Tibial artery (tissue), 4 donors: ENCODE data around the gene KRT85.
A peak's percentile ranks its signal among the peaks of the same experiment; 100 is the strongest.

ENCODE experiments used
- DNase-seq, 2 donors: peaks; one replicate each; pipeline ENCODE4 v3.0.0-alpha.2; 2019
- H3K27ac ChIP-seq, 2 donors: fragments of 200-600 bp; sonication (generic) in 1 of 2; 1 replicate in 1 of 2; 2 replicates in 1 of 2; pipeline ENCODE4 v1.5.1; 2018 to 2019; ENCODE audit warnings: mild to moderate bottlenecking in 1 of 2
- H3K27me3 ChIP-seq, 2 donors: fragments of 200-600 bp; sonication (generic) in 1 of 2; one replicate each; pipeline versions ENCODE4 v1.5.1 to v1.6.0; 2016 to 2019
- H3K36me3 ChIP-seq, 3 donors: fragments of 200-600 bp; sonication (generic) in 2 of 3; one replicate each; pipeline ENCODE4 v1.5.1; 2016 to 2019; ENCODE audit warnings: mild to moderate bottlenecking in 2 of 3
- H3K4me1 ChIP-seq, 4 donors: fragments of 200-600 bp; sonication (generic) in 2 of 4; 1 replicate in 3 of 4; 2 replicates in 1 of 4; pipeline ENCODE4 v1.5.1; 2016 to 2019
- H3K4me3 ChIP-seq, 2 donors: fragments of 200-600 bp; sonication (generic) in 1 of 2; 1 replicate in 1 of 2; 2 replicates in 1 of 2; pipeline ENCODE4 v1.5.1; 2018 to 2019; ENCODE audit warnings: mild to moderate bottlenecking in 2 of 2
- H3K9me3 ChIP-seq, 3 donors: fragments of 200-600 bp; sonication (generic) in 1 of 3; one replicate each; pipeline ENCODE4 v1.5.1; 2016 to 2019
- intact Hi-C: fragments of 100-400 bp; cut with DNase I; formaldehyde crosslinking; loops from one replicate; pipeline ENCODE4 v1.15.0; 2023; ENCODE audit warnings: low total_unique reads
- TF ChIP-seq, protein P1 (sequence below), 2 experiments: fragments of 200-600 bp in 1 of 2; fragments of 450-650 bp in 1 of 2; IDR thresholded peaks; one replicate each; pipeline ENCODE4 v1.5.1; 2017 to 2019; ENCODE audit warnings: antibody characterized with exemption in 2 of 2, mild to moderate bottlenecking in 1 of 2, moderate library complexity in 1 of 2

KRT85 gene

DNA sequence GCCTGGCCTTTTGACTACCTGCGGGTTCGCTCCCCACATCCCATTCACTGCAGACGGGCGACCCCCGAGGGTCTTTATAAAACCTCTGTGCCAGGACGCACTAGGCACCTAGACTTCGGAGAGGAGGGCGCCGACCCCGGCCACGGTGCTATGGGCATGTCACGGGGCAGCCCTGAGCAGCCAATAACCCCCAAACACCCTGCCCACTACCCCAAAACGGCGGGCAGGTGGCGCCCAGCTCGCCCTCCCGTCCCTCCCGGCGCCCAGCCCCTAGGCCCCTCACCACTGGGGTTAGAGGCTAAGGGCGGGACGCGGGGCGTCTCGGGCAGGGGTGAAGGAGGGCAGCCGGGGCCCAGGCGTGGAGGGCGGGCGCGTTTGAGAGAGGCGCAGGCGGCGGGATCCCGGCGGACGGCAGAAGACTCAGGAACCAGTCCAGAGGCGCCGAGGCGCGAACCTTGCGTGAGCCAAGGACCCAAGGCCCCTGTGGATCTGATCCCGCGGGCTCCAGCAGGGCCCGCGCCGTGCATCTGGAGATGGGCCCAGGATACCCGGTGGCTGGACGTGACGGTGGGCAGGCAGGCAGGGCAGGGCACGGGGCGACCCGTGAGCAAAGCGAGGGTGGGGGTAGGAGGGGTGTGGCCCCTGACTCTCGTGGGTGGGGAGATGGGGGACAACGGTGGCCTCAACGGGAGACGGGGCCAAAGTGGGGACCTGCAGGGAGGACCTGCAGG, 11.1 kb downstream of the KRT85 start:
- H3K4me3 ChIP-seq: no peak overlapping the region
- intact Hi-C loops: no loop called here
- TF ChIP-seq, protein P1, sequence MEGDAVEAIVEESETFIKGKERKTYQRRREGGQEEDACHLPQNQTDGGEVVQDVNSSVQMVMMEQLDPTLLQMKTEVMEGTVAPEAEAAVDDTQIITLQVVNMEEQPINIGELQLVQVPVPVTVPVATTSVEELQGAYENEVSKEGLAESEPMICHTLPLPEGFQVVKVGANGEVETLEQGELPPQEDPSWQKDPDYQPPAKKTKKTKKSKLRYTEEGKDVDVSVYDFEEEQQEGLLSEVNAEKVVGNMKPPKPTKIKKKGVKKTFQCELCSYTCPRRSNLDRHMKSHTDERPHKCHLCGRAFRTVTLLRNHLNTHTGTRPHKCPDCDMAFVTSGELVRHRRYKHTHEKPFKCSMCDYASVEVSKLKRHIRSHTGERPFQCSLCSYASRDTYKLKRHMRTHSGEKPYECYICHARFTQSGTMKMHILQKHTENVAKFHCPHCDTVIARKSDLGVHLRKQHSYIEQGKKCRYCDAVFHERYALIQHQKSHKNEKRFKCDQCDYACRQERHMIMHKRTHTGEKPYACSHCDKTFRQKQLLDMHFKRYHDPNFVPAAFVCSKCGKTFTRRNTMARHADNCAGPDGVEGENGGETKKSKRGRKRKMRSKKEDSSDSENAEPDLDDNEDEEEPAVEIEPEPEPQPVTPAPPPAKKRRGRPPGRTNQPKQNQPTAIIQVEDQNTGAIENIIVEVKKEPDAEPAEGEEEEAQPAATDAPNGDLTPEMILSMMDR (IDR thresholded peaks at IDR 0.05): no peak
- no peaks in the 10 kb centered on the region for H3K36me3 ChIP-seq
- H3K27ac ChIP-seq: no peak overlapping the region
- DNase-seq: peak in 1 of 2 donors; percentile 53
- peaks cover 0 to 13% (median 8%) of the 10 kb centered on the region in 4 donors for H3K4me1 ChIP-seq
- peaks cover 0 to 36% of the 10 kb centered on the region in 2 donors for H3K27me3 ChIP-seq
- H3K9me3 ChIP-seq: no peaks in the 10 kb centered on the region

DNA sequence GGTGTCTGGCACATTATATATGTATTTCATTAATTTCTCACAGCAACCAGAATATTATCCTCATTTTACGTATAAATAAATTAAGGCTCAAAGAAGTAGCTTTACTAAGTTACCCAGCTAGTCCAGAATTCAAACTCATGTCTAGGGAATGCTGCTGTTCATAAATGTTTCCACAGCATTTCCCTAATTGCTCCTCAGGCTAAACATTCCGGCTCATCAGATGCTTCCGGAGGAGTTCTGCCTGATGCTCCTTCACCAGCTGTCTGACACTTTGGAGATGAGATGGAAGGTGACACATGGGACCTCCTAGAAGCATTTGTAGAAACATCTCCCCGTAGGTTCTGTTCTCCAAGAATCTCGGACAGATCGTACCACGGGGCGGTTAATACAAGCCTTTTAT, 12.1 kb downstream of the KRT85 start:
- TF ChIP-seq, protein P1 (IDR thresholded peaks at IDR 0.05): no peak
- H3K4me3 ChIP-seq: no peak overlapping the region
- DNase-seq: peak in 1 of 2 donors; percentile 21
- H3K27ac ChIP-seq: no peak overlapping the region
- intact Hi-C loops: no loop called here
- peaks cover 0 to 26% of the 10 kb centered on the region in 2 donors for H3K27me3 ChIP-seq
- no peaks in the 10 kb centered on the region for H3K9me3 ChIP-seq
- H3K4me1 ChIP-seq: peaks cover 0 to 17% (median 9%) of the 10 kb centered on the region in 4 donors
- H3K36me3 ChIP-seq: no peaks in the 10 kb centered on the region

DNA sequence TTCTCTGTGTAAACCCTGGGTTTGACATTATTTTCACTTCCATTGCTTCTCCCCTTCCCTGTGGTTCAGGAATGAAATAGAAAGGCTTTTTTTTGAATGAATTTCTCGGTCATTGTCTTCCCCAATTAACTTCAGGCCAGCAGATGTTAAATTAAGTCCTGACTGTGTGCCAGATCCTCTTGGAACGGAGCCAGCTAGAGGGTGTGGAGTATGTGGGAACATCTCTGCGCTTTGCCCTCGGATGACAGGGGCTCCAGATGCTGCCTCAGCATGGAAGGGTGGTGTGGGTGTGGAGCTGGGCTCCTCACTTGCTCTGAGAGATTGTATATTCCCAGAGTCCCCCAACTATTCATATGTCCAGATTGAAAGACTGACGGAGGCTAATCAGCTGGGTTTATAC, 13.1 kb downstream of the KRT85 start:
- Histone ChIP-seq H3K4me3 (no peak overlapping the region), H3K9me3 (no peaks in the 10 kb centered on the region), H3K27me3 (peaks cover 0 to 20% of the 10 kb centered on the region in 2 donors), H3K27ac (no peak overlapping the region), H3K4me1 (peaks cover 0 to 17% (median 9%) of the 10 kb centered on the region in 4 donors), H3K36me3 (no peaks in the 10 kb centered on the region)
- intact Hi-C loops: no loop called here
- DNase-seq: peak in 1 of 2 donors; percentile 48
- TF ChIP-seq, protein P1 (IDR thresholded peaks at IDR 0.05): no peak

DNA sequence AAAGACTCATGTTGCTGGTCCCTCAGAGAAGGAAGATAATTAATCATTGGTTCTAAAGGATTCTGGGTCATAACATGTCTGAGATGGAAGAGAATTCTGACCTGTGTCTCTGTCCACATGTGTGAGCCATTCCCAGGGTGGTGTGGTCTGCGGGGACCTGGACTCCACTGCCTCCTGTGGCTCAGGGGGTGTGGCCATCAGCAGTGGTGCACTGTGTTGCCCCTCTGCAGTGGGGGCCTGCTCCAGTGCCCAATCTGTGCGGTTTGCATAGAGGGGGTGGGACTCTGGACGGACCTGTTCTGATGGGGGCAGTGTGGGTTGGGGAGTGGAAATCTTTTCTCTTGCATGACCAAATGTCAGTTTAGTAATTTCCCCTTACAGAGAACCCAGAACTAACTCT, 13.5 kb downstream of the KRT85 start:
- Histone ChIP-seq H3K4me3 (no peak overlapping the region), H3K27ac (no peak overlapping the region), H3K27me3 (peaks cover 0 to 20% of the 10 kb centered on the region in 2 donors), H3K4me1 (peaks cover 0 to 17% (median 9%) of the 10 kb centered on the region in 4 donors), H3K36me3 (no peaks in the 10 kb centered on the region), H3K9me3 (no peaks in the 10 kb centered on the region)
- TF ChIP-seq, protein P1 (IDR thresholded peaks at IDR 0.05): no peak
- intact Hi-C loops: no loop called here
- DNase-seq: peak in 1 of 2 donors; percentile 44

DNA sequence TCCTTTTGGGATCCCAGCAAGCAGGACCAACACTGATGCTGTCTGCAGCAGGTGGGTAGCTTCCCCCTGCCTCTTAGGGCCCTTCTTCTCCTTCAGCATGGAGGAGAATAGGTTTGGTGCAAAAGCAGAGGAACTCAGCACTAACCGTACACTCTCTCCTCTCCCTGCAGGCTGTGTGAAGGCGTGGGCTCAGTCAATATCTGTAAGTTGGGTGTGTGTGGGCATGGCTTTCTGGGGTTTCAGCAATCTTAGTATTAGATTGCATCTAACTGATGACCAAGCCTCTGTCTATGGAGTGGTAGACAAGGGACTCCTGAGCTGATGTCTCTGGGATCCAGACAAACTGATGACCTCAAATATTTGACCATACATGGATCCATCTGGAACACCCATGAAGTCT, 14.3 kb downstream of the KRT85 start:
- Histone ChIP-seq H3K27me3 (peaks cover 0 to 15% of the 10 kb centered on the region in 2 donors), H3K4me1 (peaks cover 0 to 17% (median 9%) of the 10 kb centered on the region in 4 donors), H3K4me3 (no peak overlapping the region), H3K36me3 (no peaks in the 10 kb centered on the region), H3K27ac (no peak overlapping the region), H3K9me3 (no peaks in the 10 kb centered on the region)
- peak in 1 of 2 donors; percentile 1 for DNase-seq
- intact Hi-C loops: no loop called here
- TF ChIP-seq, protein P1 (IDR thresholded peaks at IDR 0.05): no peak
